GM10847 (cell line): ENCODE results near the gene PRPF40A.

ENCODE experiments used
- POLR2A ChIP-seq: IDR thresholded peaks from 2 replicates; pipeline ENCODE4 v1.6.1; 2011; ENCODE audit not compliant: insufficient read length; ENCODE audit errors: extremely low read depth

The PRPF40A gene

DNA sequence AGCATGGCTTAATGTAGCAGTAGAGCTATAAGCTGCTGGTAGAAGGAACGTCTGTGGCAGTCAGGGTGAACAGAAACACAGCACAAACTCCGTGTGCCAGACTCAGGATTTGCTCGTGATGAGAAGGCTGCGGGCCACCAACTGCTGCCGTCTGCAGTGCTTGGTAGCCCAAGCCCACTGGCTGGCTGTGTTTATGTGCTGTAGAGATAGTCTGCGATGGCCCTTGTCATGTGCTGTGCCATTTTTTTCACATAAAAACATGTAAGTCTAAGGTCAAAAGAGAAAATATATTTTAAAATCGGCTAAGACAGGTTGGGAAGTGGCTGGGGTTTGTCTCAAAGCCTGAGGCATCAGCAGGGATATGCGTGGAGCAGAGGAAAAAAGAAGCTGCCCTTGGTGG, 78.7 kb downstream of the PRPF40A start:
- no peak for TF ChIP-seq POLR2A

DNA sequence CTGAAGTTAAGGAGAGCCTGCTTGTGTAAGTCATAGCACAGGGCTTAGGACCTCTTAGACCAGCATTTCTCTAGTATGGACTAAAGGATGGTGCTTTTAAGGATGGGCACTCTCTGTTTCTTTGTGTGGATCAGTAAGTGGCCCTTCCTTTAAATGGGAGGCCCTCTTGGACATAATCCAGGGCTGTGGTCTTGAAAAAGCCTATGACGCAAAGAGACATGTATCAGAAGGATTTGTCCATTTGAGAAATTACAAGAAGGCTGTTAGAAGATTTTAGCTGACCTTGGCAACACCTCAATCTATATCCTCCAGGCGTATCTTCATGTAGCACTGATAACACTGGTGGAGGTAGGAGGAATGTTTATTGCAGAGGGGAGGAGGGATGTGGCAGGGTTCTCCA, 79.2 kb downstream of the PRPF40A start:
- TF ChIP-seq POLR2A = no peak

- no peak for TF ChIP-seq POLR2A
These were observed 80.0 kb downstream of the PRPF40A start for GRCh38 chr2:152637251-152637650.

- no peak for TF ChIP-seq POLR2A
These were observed 81.5 kb downstream of the PRPF40A start for GRCh38 chr2:152635635-152636298.

DNA sequence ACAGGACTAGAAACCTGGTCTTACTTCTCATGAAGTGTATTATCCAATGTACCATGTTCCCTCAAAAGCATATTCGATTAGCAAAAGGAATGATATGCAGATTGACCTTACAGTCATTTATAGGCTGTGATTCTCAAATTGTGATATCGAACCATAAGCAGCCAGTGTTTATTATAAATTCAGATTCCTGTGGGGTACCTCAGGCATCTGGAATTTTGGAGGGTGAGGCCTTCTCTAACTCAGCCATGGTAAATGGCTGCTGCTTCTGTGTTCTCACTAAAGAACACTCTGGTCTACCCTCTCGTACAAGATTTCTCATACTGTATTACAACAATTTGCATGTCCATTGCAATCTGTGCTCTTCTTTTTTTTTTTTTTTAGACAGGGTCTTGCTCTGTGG, 84.5 kb downstream of the PRPF40A start:
- TF ChIP-seq POLR2A = no peak

GRCh38 chr2:152630466-152630865, 86.8 kb downstream of the PRPF40A start:
- TF ChIP-seq POLR2A = no peak

DNA sequence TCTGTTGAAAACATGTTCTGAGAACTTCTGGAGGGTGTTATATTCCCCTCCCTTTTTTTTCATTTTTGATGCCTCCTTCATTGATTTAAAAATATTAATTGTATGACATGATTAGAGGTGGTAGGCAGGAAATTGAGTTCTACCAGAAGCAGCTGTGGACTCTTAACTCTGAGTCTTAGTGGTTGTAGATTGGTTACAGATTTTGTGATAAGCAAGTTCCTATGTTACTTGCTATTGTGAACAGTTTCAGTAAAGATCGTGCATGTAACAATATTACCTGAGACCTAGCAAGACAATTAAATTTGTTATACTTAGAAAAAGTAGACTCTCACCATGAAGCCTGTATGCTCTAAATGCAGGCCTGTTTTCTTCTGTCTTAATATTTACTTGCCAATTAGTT, 88.1 kb downstream of the PRPF40A start:
- TF ChIP-seq POLR2A = no peak

- TF ChIP-seq POLR2A = no peak
These were observed 89.8 kb downstream of the PRPF40A start for GRCh38 chr2:152627351-152627957.

DNA sequence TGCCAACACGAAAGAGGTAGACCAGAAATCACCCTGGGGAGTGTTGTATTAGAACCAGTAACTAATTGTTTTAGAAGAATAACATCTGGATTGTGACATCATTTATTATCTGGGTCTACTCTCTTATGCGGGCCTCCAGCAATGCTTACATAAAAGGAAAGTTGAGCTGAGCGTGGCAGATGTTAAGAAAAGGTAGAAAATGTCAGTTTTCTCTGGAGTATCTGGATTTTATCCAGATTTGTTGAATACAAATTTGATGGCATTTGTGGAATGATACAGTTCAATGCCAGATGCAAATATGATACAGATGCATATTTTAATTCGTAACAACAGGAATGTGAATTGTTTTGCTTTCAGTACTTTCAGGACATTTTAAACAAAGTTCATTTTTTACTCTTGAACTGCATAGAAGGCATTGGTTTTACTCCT, 90.3 kb downstream of the PRPF40A start:
- TF ChIP-seq POLR2A = no peak

DNA sequence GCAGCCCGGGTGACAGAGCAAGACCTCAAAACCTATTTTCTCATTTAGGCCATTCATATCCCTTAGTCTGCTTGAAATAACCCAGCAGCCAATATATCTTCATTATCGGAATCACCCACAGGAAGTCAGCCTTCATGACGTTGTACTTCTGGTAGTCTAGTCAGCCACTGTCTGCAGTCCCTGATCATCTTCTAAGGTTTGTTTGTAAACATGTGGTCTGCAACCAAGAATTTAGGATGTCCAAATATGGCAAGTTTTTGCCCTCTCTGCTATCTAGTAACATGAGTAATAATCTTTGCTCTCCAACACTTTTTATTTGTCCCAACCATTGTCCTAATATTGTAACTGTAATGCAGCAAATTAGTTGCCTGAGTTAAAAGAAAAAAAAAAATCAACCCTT, 92.5 kb downstream of the PRPF40A start:
- no peak for TF ChIP-seq POLR2A

DNA sequence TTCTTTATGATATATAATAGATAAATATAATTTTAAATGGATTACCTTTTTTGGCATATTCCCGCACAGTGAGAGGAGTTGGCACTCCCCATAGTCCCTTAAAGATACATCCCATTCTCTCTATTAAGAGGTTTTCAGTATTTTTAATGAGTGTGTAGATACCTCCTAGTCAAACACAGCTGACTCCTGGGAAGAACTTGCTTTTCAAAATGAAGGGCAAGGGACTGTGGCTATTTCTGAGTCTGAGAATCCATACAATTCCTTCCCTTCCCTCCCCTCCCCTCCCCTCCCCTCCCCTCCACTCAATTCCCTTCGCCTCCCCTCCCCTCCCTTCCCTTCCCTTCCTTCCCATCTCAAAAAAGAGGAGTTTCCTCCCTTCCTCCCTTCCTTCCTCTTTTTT, 93.5 kb downstream of the PRPF40A start:
- no peak for TF ChIP-seq POLR2A

DNA sequence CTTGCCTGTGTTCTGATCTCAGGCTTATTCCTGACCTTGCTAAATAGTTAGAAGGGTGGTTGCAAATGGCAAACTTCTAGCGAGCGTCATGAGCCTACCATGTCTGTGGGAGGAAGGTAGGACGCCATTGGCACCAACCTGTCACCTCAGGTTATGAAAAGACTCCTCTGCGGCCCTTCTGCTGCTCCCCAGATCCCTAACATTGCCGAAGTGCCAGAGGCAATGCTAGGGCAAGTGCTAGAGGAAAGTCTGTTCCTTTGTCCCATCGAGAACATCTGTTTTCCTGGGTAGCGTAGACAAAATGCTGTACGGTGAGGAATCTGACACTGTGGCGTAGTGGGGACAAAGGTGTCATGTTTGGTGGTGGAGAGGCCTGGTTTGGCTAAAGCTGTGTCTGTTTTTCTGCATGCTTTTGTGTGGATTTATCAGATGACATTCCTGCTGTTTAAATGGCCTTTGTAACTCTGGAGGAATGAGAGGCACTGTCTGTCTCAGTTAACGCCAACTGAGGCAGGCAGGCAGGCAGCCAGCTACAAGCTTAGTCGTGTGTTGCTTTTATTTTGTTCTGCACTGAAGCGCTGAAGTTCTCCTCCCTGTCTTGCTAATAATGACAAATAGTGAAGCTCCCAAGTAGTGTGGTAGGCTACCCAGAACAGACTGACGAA, 94.1 kb downstream of the PRPF40A start:
- TF ChIP-seq POLR2A = no peak

DNA sequence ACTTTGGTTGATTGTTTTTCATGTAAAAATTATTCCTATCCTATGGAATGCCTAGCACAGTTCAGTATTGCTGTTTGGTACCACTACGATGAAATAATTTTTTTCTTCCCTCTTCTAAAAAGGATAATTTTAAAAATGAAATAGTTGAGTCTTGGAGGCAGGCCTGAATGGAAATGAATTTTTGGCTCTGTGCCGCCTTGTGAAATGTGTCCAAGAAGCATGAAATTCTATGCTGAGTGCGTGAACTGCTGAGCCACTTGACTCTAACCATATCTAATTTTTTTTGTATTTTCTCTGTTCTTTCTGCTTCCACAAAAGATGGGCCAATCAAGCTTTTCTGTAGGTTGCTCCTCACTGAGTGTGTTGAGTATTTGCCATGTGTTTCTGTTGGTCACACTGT, 95.0 kb downstream of the PRPF40A start:
- TF ChIP-seq POLR2A = no peak

DNA sequence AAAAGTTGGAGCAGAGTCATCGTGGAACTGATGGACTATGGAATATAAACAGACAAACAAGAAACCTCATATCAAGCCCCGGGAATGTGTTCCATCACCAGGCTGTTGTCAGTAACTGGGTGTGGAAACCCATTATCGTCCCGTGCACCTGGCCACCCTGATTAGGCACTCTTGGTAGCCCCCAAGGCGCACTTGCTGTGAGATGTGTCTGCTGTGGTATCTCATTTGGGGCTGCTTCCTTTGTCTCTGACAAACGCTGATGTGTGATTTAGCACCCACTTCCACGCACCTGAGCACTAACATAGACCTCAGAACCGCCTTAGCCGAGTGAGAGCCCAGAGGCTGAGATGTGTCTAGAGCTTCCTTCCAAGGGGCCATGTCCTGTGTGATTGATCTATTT, 96.3 kb downstream of the PRPF40A start:
- TF ChIP-seq POLR2A = no peak

DNA sequence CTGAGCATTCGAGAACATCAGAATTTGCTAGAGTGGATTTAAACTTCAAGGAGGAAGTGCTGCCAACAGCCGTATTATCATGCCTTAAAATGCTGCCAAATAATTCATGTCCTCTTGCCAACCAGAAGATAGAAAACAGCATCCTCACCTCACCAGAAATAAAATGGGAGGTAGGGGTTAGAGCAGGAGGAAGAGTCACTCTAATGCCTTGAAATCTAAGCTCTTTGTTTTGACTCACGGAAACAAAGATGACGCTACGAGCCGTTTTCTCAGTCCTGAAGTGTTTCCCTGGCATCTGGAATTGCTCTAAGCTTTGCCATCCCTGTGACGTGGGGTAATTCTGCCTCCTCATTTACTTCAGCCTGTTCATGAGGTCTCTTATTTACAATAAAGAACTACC, 97.1 kb downstream of the PRPF40A start:
- TF ChIP-seq POLR2A = no peak

DNA sequence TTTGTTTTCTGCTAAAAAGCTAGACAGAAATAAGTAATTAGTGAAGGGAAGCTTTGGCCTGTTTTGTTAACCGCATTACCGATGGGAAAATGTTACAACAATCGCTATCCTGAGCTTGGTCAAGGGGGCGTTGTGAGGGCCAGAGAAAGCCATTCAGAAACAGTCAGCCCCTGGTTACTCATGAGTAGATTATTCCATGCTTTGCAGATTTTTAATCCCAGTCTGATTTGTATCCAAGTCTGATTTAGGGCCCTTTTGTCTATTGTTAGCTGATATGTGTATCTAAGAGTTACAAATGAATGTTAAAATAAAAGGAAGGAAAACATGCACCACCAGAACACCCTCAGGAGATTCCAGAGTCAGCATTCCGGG, 99.1 kb downstream of the PRPF40A start:
- TF ChIP-seq POLR2A = no peak

DNA sequence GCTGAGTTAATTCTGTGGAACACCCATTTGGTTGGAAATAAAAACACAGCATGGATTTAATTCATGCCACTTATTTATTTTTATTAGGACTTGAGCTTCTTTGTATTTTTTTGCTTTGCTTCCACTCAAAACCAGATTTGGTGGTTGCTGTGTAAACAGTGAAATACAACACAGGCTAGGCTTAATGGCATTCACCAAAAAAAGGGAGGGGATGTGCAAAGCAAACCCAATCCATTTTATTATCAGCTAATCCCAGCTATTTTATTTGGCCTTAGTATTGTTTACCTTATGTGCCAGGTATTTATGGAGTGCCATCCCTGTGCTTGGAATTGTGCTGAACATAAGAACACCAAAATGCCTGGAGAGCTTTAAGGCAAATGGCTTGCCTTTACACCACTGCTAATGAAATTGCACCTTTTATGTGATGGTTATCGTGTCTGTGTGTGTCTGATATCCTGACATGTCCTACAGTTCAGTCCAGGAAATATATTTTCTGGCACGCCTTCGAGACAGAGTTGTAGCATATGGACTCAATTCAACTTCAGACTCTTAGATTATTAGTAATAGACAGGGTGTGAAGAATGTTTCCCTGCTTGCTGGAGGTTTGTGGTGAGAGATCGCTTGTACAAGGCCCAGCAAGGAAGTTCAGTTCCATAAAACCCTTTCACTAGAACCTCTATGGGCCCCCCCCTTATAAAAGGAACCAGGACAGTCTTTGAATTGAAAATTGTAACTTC, 99.6 kb downstream of the PRPF40A start:
- no peak for TF ChIP-seq POLR2A

- no peak for TF ChIP-seq POLR2A
These were observed 102.1 kb downstream of the PRPF40A start for GRCh38 chr2:152615177-152615576.
